ENCODE measurements around the gene NCAPD2.
"Not testable (repeated sequence)": the region's sequence is repeated elsewhere in the genome, so short reads cannot be mapped to it uniquely, and the experiment has no call there.

NCAPD2 gene

GRCh38 chr12:6551063-6551461 lies 57.2 kb downstream of the NCAPD2 start:
- DNase-seq = no peak

- no peak for DNase-seq
These were observed 57.7 kb downstream of the NCAPD2 start for GRCh38 chr12:6551496-6552139.

- DNase-seq = no peak
These were observed 58.2 kb downstream of the NCAPD2 start for GRCh38 chr12:6552140-6552551.

- DNase-seq = no peak
These were observed 59.4 kb downstream of the NCAPD2 start for GRCh38 chr12:6553051-6553868.

GRCh38 chr12:6554168-6555017 lies 60.5 kb downstream of the NCAPD2 start:
- peak; percentile 10 to 58 (median 26) for DNase-seq

GRCh38 chr12:6555018-6555691 lies 61.3 kb downstream of the NCAPD2 start:
- DNase-seq = no peak

- DNase-seq = not testable (repeated sequence)
These were observed 62.6 kb downstream of the NCAPD2 start for GRCh38 chr12:6556496-6556817.

- DNase-seq = no peak
These were observed 63.0 kb downstream of the NCAPD2 start for GRCh38 chr12:6556857-6557256.

GRCh38 chr12:6558014-6558760 lies 64.3 kb downstream of the NCAPD2 start:
- peak in 1 of 3 experiments; percentile 39 for DNase-seq

- no peak for DNase-seq
These were observed 65.6 kb downstream of the NCAPD2 start for GRCh38 chr12:6559500-6559899.

GRCh38 chr12:6560501-6561205 lies 66.8 kb downstream of the NCAPD2 start:
- no peak for DNase-seq

GRCh38 chr12:6562881-6563280 lies 69.0 kb downstream of the NCAPD2 start:
- no peak for DNase-seq

GRCh38 chr12:6563448-6564050 lies 69.6 kb downstream of the NCAPD2 start:
- DNase-seq = peak; percentile 13 to 59 (median 15)

- no peak for DNase-seq
These were observed 73.3 kb downstream of the NCAPD2 start for GRCh38 chr12:6567112-6567670.

GRCh38 chr12:6569312-6569711 lies 75.4 kb downstream of the NCAPD2 start:
- DNase-seq = no peak

- no peak for DNase-seq
These were observed 75.9 kb downstream of the NCAPD2 start for GRCh38 chr12:6569786-6570185.

GRCh38 chr12:6570264-6570887 lies 76.5 kb downstream of the NCAPD2 start:
- peak in 2 of 3 experiments; percentile 45 to 67 for DNase-seq

- no peak for DNase-seq
These were observed 79.1 kb downstream of the NCAPD2 start for GRCh38 chr12:6573001-6573400.

GRCh38 chr12:6574576-6575295 lies 80.8 kb downstream of the NCAPD2 start:
- no peak for DNase-seq

GRCh38 chr12:6575648-6576047 lies 81.7 kb downstream of the NCAPD2 start:
- no peak for DNase-seq
